Activated T-helper 17 cell treated with anti-CD3 and anti-CD28 coated beads, Interleukin-2, amount 50 U/mL, for 72 hours (primary cell): ENCODE measurements around the gene TSPAN10. TPM values are rescaled to one million over a fixed set of nuclear protein-coding genes. Genes with fewer than 3 reads are reported as not detected.
A peak's percentile ranks its signal among the peaks of the same experiment; 100 is the strongest.
"Not testable (repeated sequence)": the region's sequence is repeated elsewhere in the genome, so short reads cannot be mapped to it uniquely, and the experiment has no call there.

Experiments
- ATAC-seq: fragments of 150-1000 bp; cut with Tn5 transposase; replicated peaks from 2 replicates; pipeline ENCODE4 v1.10.0; 2021; ENCODE audit warnings: mild to moderate bottlenecking, moderate library complexity
- H3K27ac Mint-ChIP-seq: one replicate; pipeline ENCODE4 v1.8.0; 2022; ENCODE audit warnings: mixed read lengths
- H3K27me3 Mint-ChIP-seq: one replicate; pipeline ENCODE4 v1.8.0; 2022; ENCODE audit warnings: mixed read lengths
- H3K36me3 Mint-ChIP-seq: one replicate; pipeline ENCODE4 v1.8.0; 2022; ENCODE audit warnings: low read depth, mild to moderate bottlenecking, mixed read lengths
- H3K4me1 Mint-ChIP-seq: one replicate; pipeline ENCODE4 v1.8.0; 2022; ENCODE audit warnings: mixed read lengths
- H3K4me3 Mint-ChIP-seq: one replicate; pipeline ENCODE4 v1.8.0; 2022; ENCODE audit warnings: mild to moderate bottlenecking, mixed read lengths
- H3K9me3 Mint-ChIP-seq: one replicate; pipeline ENCODE4 v1.8.0; 2022; ENCODE audit warnings: mixed read lengths
- total RNA-seq, 2 donors: library from RNA; stranded (reverse); gene quantifications; one replicate each; pipeline ENCODE4 v1.2.3, GENCODE V29; 2022

Gene TSPAN10
- total RNA-seq, 2 donors from 2014 or later: 0.30 to 1.4 TPM

GRCh38 chr17:81662002-81662401, 25.0 kb downstream of the TSPAN10 start:
- Mint-ChIP-seq H3K36me3 (peaks cover 23% of the 10 kb centered on the region), H3K27ac (peak overlapping the region; percentile 87), H3K9me3 (no peaks in the 10 kb centered on the region), H3K27me3 (no peaks in the 10 kb centered on the region), H3K4me3 (no peak overlapping the region), H3K4me1 (peaks cover 4% of the 10 kb centered on the region)
- ATAC-seq: no peak

GRCh38 chr17:81664051-81664470, 27.1 kb downstream of the TSPAN10 start:
- Mint-ChIP-seq H3K27me3 (no peaks in the 10 kb centered on the region), H3K27ac (peak overlapping the region; percentile 87), H3K36me3 (peaks cover 44% of the 10 kb centered on the region), H3K9me3 (no peaks in the 10 kb centered on the region), H3K4me3 (peak overlapping the region; percentile 94), H3K4me1 (peaks cover 12% of the 10 kb centered on the region)
- peak; percentile 7 for ATAC-seq

- peaks cover 12% of the 10 kb centered on the region for H3K4me1 Mint-ChIP-seq
These were observed 28.5 kb downstream of the TSPAN10 start for GRCh38 chr17:81665205-81666091.

GRCh38 chr17:81666092-81666341, 29.0 kb downstream of the TSPAN10 start:
- ATAC-seq: peak; percentile 3
- peak overlapping the region; percentile 94 for H3K4me3 Mint-ChIP-seq
- H3K4me1 Mint-ChIP-seq: peaks cover 12% of the 10 kb centered on the region
- no peaks in the 10 kb centered on the region for H3K27me3 Mint-ChIP-seq
- peak overlapping the region; percentile 96 for H3K27ac Mint-ChIP-seq
- H3K36me3 Mint-ChIP-seq: peaks cover 63% of the 10 kb centered on the region
- no peaks in the 10 kb centered on the region for H3K9me3 Mint-ChIP-seq

More at GRCh38 chr17:81665205-81666091, 28.5 kb downstream of the TSPAN10 start:
- no peaks in the 10 kb centered on the region for H3K27me3 Mint-ChIP-seq
- ATAC-seq: peak; percentile 26
- H3K9me3 Mint-ChIP-seq: no peaks in the 10 kb centered on the region
- peak overlapping the region; percentile 94 for H3K4me3 Mint-ChIP-seq
- peak overlapping the region; percentile 96 for H3K27ac Mint-ChIP-seq
- H3K36me3 Mint-ChIP-seq: peaks cover 57% of the 10 kb centered on the region

- Mint-ChIP-seq H3K9me3 (no peaks in the 10 kb centered on the region), H3K27ac (peak within 1 kb of the TSS; percentile 96), H3K36me3 (peaks cover 69% of the 10 kb centered on the region), H3K27me3 (no peaks in the 10 kb centered on the region), H3K4me3 (peak within 1 kb of the TSS; percentile 94), H3K4me1 (peaks cover 12% of the 10 kb centered on the region)
- ATAC-seq: peak; percentile 92
These were observed 29.6 kb downstream of the TSPAN10 start, which contains the start of the genes CCDC137 and OXLD1 for GRCh38 chr17:81666342-81667191. CCDC137 (plus strand) TSS chr17:81666737; CDS start chr17:81666767, 30 bp downstream. OXLD1 (minus strand) TSS chr17:81666605; CDS start chr17:81666577, 28 bp downstream.

GRCh38 chr17:81667754-81668153, 30.8 kb downstream of the TSPAN10 start:
- Mint-ChIP-seq H3K27me3 (no peaks in the 10 kb centered on the region), H3K4me1 (peaks cover 12% of the 10 kb centered on the region), H3K36me3 (peaks cover 80% of the 10 kb centered on the region), H3K27ac (peak overlapping the region; percentile 96), H3K4me3 (peak overlapping the region; percentile 94), H3K9me3 (no peaks in the 10 kb centered on the region)
- no peak for ATAC-seq

- H3K4me3 Mint-ChIP-seq: no peak overlapping the region
- no peaks in the 10 kb centered on the region for H3K9me3 Mint-ChIP-seq
- H3K4me1 Mint-ChIP-seq: peaks cover 8% of the 10 kb centered on the region
- no peak for ATAC-seq
- peaks cover 76% of the 10 kb centered on the region for H3K36me3 Mint-ChIP-seq
- H3K27ac Mint-ChIP-seq: no peak overlapping the region
- no peaks in the 10 kb centered on the region for H3K27me3 Mint-ChIP-seq
These were observed 35.5 kb downstream of the TSPAN10 start for GRCh38 chr17:81672504-81672903.

- H3K4me1 Mint-ChIP-seq: peaks cover 3% of the 10 kb centered on the region
- H3K27ac Mint-ChIP-seq: no peak overlapping the region
- no peak overlapping the region for H3K4me3 Mint-ChIP-seq
- no peaks in the 10 kb centered on the region for H3K9me3 Mint-ChIP-seq
- no peak for ATAC-seq
- H3K27me3 Mint-ChIP-seq: no peaks in the 10 kb centered on the region
- H3K36me3 Mint-ChIP-seq: peaks cover 72% of the 10 kb centered on the region
These were observed 36.0 kb downstream of the TSPAN10 start for GRCh38 chr17:81672954-81673353.

- H3K4me3 Mint-ChIP-seq: no peak overlapping the region
- no peaks in the 10 kb centered on the region for H3K27me3 Mint-ChIP-seq
- no peaks in the 10 kb centered on the region for H3K4me1 Mint-ChIP-seq
- H3K9me3 Mint-ChIP-seq: no peaks in the 10 kb centered on the region
- peaks cover 64% of the 10 kb centered on the region for H3K36me3 Mint-ChIP-seq
- H3K27ac Mint-ChIP-seq: no peak overlapping the region
- ATAC-seq: no peak
These were observed 36.7 kb downstream of the TSPAN10 start for GRCh38 chr17:81673561-81674258.

GRCh38 chr17:81675515-81676221, 38.7 kb downstream of the TSPAN10 start:
- not testable (repeated sequence) for H3K27me3 Mint-ChIP-seq

GRCh38 chr17:81676906-81677305, 39.9 kb downstream of the TSPAN10 start:
- H3K27ac Mint-ChIP-seq: no peak overlapping the region
- no peaks in the 10 kb centered on the region for H3K27me3 Mint-ChIP-seq
- no peak overlapping the region for H3K4me3 Mint-ChIP-seq
- no peaks in the 10 kb centered on the region for H3K4me1 Mint-ChIP-seq
- no peaks in the 10 kb centered on the region for H3K9me3 Mint-ChIP-seq
- H3K36me3 Mint-ChIP-seq: peaks cover 37% of the 10 kb centered on the region
- no peak for ATAC-seq

More at GRCh38 chr17:81675515-81676221, 38.7 kb downstream of the TSPAN10 start:
- not testable (repeated sequence) for H3K27ac Mint-ChIP-seq, ATAC-seq, H3K4me1 Mint-ChIP-seq, H3K4me3 Mint-ChIP-seq, H3K9me3 Mint-ChIP-seq
- peaks cover 47% of the 10 kb centered on the region for H3K36me3 Mint-ChIP-seq

GRCh38 chr17:81680150-81680549, 43.2 kb downstream of the TSPAN10 start:
- no peaks in the 10 kb centered on the region for H3K9me3 Mint-ChIP-seq
- H3K27ac Mint-ChIP-seq: no peak overlapping the region
- no peak for ATAC-seq
- H3K27me3 Mint-ChIP-seq: no peaks in the 10 kb centered on the region
- peaks cover 20% of the 10 kb centered on the region for H3K36me3 Mint-ChIP-seq
- peaks cover 4% of the 10 kb centered on the region for H3K4me1 Mint-ChIP-seq
- no peak overlapping the region for H3K4me3 Mint-ChIP-seq

- H3K4me3 Mint-ChIP-seq: peak overlapping the region; percentile 20
These were observed 44.7 kb downstream of the TSPAN10 start for GRCh38 chr17:81681672-81682071.

More at GRCh38 chr17:81681672-81682071, 44.7 kb downstream of the TSPAN10 start:
- Mint-ChIP-seq H3K27ac (no peak overlapping the region), H3K9me3 (no peaks in the 10 kb centered on the region), H3K4me1 (peaks cover 4% of the 10 kb centered on the region), H3K27me3 (no peaks in the 10 kb centered on the region), H3K36me3 (peaks cover 36% of the 10 kb centered on the region)
- ATAC-seq: no peak
